Dendritic cell treated with granulocyte-macrophage colony-stimulating factor and Interleukin-4, amounts not matched to agents 40 ng/mL and 50 ng/mL, for 4 days (primary cell): ENCODE results near the gene NFATC3.

ENCODE experiments used
- H3K27ac Mint-ChIP-seq: one replicate; pipeline ENCODE4 v1.8.0; 2022; ENCODE audit warnings: mild to moderate bottlenecking, mixed read lengths
- H3K27me3 Mint-ChIP-seq: one replicate; pipeline ENCODE4 v1.8.0; 2022; ENCODE audit warnings: mild to moderate bottlenecking, mixed read lengths
- H3K36me3 Mint-ChIP-seq: one replicate; pipeline ENCODE4 v1.8.0; 2022; ENCODE audit warnings: low read depth, mixed read lengths
- H3K4me1 Mint-ChIP-seq: one replicate; pipeline ENCODE4 v1.8.0; 2022; ENCODE audit warnings: low read depth, mixed read lengths
- H3K4me3 Mint-ChIP-seq: one replicate; pipeline ENCODE4 v1.8.0; 2022; ENCODE audit warnings: mild to moderate bottlenecking, moderate library complexity, mixed read lengths
- H3K9me3 Mint-ChIP-seq: one replicate; pipeline ENCODE4 v1.8.0; 2022; ENCODE audit warnings: mixed read lengths
- intact Hi-C: fragments of 100-400 bp; cut with micrococcal nuclease; formaldehyde crosslinking; loops from one replicate; pipeline ENCODE4 v1.15.0; 2022

Gene NFATC3

DNA sequence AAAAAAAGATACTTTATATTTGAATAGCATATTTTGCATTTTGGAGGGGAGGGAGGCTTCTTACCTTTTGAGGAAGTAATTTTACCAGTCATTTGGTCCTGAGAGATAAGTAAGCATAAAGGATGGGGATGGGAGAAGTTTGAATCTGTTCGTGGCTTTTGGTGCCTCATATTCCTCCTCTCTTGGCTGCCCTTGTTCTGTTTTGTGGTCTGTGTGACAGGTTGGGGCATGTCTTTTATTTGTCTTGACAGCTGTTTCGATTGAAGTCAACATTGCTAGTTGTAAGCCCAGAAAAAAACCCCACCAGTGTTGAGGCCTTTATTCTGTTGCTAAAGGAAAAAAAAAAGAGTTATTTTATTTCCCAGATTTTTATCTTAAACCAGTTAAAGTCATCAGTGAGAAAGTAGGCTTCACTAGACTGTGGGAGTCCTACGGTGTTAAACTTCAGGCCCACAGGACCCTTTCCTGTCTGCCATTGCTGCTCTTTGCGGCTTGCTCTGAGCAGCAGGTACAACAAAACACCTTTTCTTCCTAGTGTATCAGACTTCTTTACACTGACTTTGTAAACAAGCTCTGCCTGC, 190.5 kb downstream of the NFATC3 start:
- no peak overlapping the region for H3K4me3 Mint-ChIP-seq
- no peaks in the 10 kb centered on the region for H3K27me3 Mint-ChIP-seq
- H3K36me3 Mint-ChIP-seq: peaks cover 69% of the 10 kb centered on the region
- H3K9me3 Mint-ChIP-seq: no peaks in the 10 kb centered on the region
- intact Hi-C loops: no loop called here
- H3K4me1 Mint-ChIP-seq: peaks cover 13% of the 10 kb centered on the region
- H3K27ac Mint-ChIP-seq: no peak overlapping the region

DNA sequence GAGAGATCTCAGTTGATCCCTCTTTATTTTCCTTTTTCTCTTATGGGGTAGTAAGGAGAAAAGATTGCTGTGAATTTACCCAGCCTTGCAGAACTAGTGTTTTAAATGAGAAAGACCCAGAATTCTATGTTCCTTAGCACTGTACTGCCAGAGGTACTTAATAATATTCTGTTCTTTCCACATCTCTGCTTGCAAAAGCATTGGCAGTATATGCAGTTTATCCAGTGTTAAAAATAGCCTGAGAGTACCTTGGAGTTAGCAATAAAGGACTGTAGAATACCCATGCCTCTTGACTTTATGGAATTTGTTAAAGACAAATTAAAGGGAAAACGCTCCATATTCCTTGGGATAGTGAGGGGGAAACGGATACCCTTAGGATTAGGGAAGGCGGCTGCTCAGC, 191.1 kb downstream of the NFATC3 start:
- intact Hi-C loops: no loop called here
- peaks cover 70% of the 10 kb centered on the region for H3K36me3 Mint-ChIP-seq
- no peak overlapping the region for H3K27ac Mint-ChIP-seq
- H3K27me3 Mint-ChIP-seq: no peaks in the 10 kb centered on the region
- H3K9me3 Mint-ChIP-seq: no peaks in the 10 kb centered on the region
- peaks cover 18% of the 10 kb centered on the region for H3K4me1 Mint-ChIP-seq
- H3K4me3 Mint-ChIP-seq: no peak overlapping the region
